22Rv1 (cell line): ENCODE data around the gene CCNE1.

Experiments
- CTCF ChIP-seq: fragments of 450-650 bp; IDR thresholded peaks from 2 replicates; pipeline ENCODE4 v1.5.1; 2017; ENCODE audit warnings: mild to moderate bottlenecking
- ZFX ChIP-seq: fragments of 450-650 bp; IDR thresholded peaks from 2 replicates; pipeline ENCODE4 v1.6.1; 2017; ENCODE audit warnings: antibody characterized with exemption, borderline replicate concordance

GRCh38 chr19:29804493-29804892, 7.3 kb upstream of the CCNE1 start:
- TF ChIP-seq CTCF, result no peak
- no peak for TF ChIP-seq ZFX
